ENCODE data around the gene JAG2.

The JAG2 gene

GRCh38 chr14:105185001-105185400 is 16.4 kb upstream of the JAG2 start:
- in situ Hi-C loops (cut with MboI; ENCODE audit: low sequenced_read_pairs) = no loop called here

GRCh38 chr14:105184461-105184860 is 15.9 kb upstream of the JAG2 start:
- in situ Hi-C loops (cut with MboI; ENCODE audit: low sequenced_read_pairs) = no loop called here

GRCh38 chr14:105182296-105183020 is 13.9 kb upstream of the JAG2 start:
- in situ Hi-C loops (cut with MboI; ENCODE audit: low sequenced_read_pairs) = no loop called here

GRCh38 chr14:105181549-105182295 is 13.1 kb upstream of the JAG2 start:
- in situ Hi-C loops (cut with MboI; ENCODE audit: low sequenced_read_pairs) = no loop called here

GRCh38 chr14:105180592-105181548 is 12.3 kb upstream of the JAG2 start, which contains the start of gene NUDT14:
Gene NUDT14 (minus strand): TSS chr14:105181312. CDS start chr14:105181209, 103 bp downstream.
- in situ Hi-C loops (cut with MboI; ENCODE audit: low sequenced_read_pairs) = no loop called here

- in situ Hi-C loops (cut with MboI; ENCODE audit: low sequenced_read_pairs) = no loop called here
Measured at GRCh38 chr14:105179191-105179590, 10.6 kb upstream of the JAG2 start.

GRCh38 chr14:105178868-105179140 is 10.2 kb upstream of the JAG2 start:
- in situ Hi-C loops (cut with MboI; ENCODE audit: low sequenced_read_pairs) = no loop called here

GRCh38 chr14:105178069-105178867 is 9.7 kb upstream of the JAG2 start:
- in situ Hi-C loops (cut with MboI; ENCODE audit: low sequenced_read_pairs) = no loop called here

- in situ Hi-C loops (cut with MboI; ENCODE audit: low sequenced_read_pairs) = no loop called here
Measured at GRCh38 chr14:105177082-105177481, 8.5 kb upstream of the JAG2 start.

- in situ Hi-C loops (cut with MboI; ENCODE audit: low sequenced_read_pairs) = no loop called here
Measured at GRCh38 chr14:105176513-105176912, 7.9 kb upstream of the JAG2 start.

- in situ Hi-C loops (cut with MboI; ENCODE audit: low sequenced_read_pairs) = no loop called here
Measured at GRCh38 chr14:105173901-105174894, 5.6 kb upstream of the JAG2 start.

GRCh38 chr14:105173145-105173544 is 4.6 kb upstream of the JAG2 start:
- in situ Hi-C loops (cut with MboI; ENCODE audit: low sequenced_read_pairs) = no loop called here

GRCh38 chr14:105172476-105172875 is 3.9 kb upstream of the JAG2 start:
- in situ Hi-C loops (cut with MboI; ENCODE audit: low sequenced_read_pairs) = no loop called here

GRCh38 chr14:105171004-105171673 is 2.6 kb upstream of the JAG2 start:
- in situ Hi-C loops (cut with MboI; ENCODE audit: low sequenced_read_pairs) = no loop called here

- in situ Hi-C loops (cut with MboI; ENCODE audit: low sequenced_read_pairs) = no loop called here
Measured at GRCh38 chr14:105169776-105170655, 1.4 kb upstream of the JAG2 start.

- in situ Hi-C loops (cut with MboI; ENCODE audit: low sequenced_read_pairs) = no loop called here
Measured at GRCh38 chr14:105168979-105169507, 467 bp upstream of the JAG2 start.

- in situ Hi-C loops (cut with MboI; ENCODE audit: low sequenced_read_pairs) = no loop called here
Measured at GRCh38 chr14:105168093-105168420, 519 bp downstream of the JAG2 start.
